GM23338 (cell line): ENCODE data around the gene ABCA13.

Experiments used
- CREB1 ChIP-seq: fragments of 250-450 bp; sonication (Bioruptor Pico); IDR thresholded peaks from 2 replicates; pipeline ENCODE4 v1.5.0; 2020; ENCODE audit warnings: low read depth, mild to moderate bottlenecking, moderate library complexity
- CTCF ChIP-seq, 2 experiments: fragments of 200-600 bp in 1 of 2; sonication (generic) in 1 of 2; conservative IDR thresholded peaks; 2 replicates each; pipeline versions ENCODE4 v1.5.1 to v1.6.1; 2016 to 2017; ENCODE audit warnings: antibody characterized with exemption in 2 of 2, low read depth in 2 of 2, mild to moderate bottlenecking in 2 of 2, moderate library complexity in 1 of 2
- EZH2 ChIP-seq: fragments of 200-600 bp; sonication (generic); IDR thresholded peaks from one replicate; pipeline ENCODE4 v1.8.0; 2017; ENCODE audit warnings: antibody characterized with exemption, mild to moderate bottlenecking, low read depth; ENCODE audit not compliant: unreplicated experiment
- EZH2phosphoT487 ChIP-seq: fragments of 200-600 bp; sonication (generic); IDR thresholded peaks from one replicate; pipeline ENCODE4 v1.8.1; 2018; ENCODE audit warnings: antibody characterized with exemption; ENCODE audit not compliant: unreplicated experiment
- JUNB ChIP-seq: IDR thresholded peaks from one replicate; pipeline ENCODE4 v1.6.1; 2016; ENCODE audit warnings: antibody characterized with exemption; ENCODE audit not compliant: unreplicated experiment
- POLR2AphosphoS5 ChIP-seq: IDR thresholded peaks from 2 replicates; pipeline ENCODE4 v1.6.1; 2016; ENCODE audit warnings: antibody characterized with exemption, low read depth
- REST ChIP-seq: IDR thresholded peaks from one replicate; pipeline ENCODE4 v1.6.1; 2018; ENCODE audit warnings: antibody characterized with exemption; ENCODE audit not compliant: unreplicated experiment
- STAT1 ChIP-seq: IDR thresholded peaks from one replicate; pipeline ENCODE4 v1.6.1; 2016; ENCODE audit warnings: antibody characterized with exemption; ENCODE audit not compliant: unreplicated experiment
- ZNF462 ChIP-seq: fragments of 250-450 bp; sonication (Bioruptor Pico); IDR thresholded peaks from 2 replicates; pipeline ENCODE4 v1.5.0; 2020; ENCODE audit warnings: mild to moderate bottlenecking, moderate library complexity

GRCh38 chr7:48416327-48416908, 245.2 kb downstream of the ABCA13 start:
- TF ChIP-seq POLR2AphosphoS5 (no peak), JUNB (no peak), CTCF (conservative IDR thresholded peaks at IDR 0.05; ENCODE audit: low read depth in 2 of 2) (no peak), EZH2phosphoT487 (no peak), EZH2 (no peak), REST (no peak), CREB1 (CRISPR knock-in tag) (no peak), STAT1 (no peak), ZNF462 (no peak)
